HG03039 (cell line): ENCODE data around the gene TEKT2.

Experiments used
- ATAC-seq: cut with Tn5 transposase; IDR thresholded peaks from one replicate; pipeline ENCODE4 v1.9.1; 2021; ENCODE audit warnings: mild to moderate bottlenecking, moderate library complexity; ENCODE audit not compliant: unreplicated experiment

The TEKT2 gene, protein sequence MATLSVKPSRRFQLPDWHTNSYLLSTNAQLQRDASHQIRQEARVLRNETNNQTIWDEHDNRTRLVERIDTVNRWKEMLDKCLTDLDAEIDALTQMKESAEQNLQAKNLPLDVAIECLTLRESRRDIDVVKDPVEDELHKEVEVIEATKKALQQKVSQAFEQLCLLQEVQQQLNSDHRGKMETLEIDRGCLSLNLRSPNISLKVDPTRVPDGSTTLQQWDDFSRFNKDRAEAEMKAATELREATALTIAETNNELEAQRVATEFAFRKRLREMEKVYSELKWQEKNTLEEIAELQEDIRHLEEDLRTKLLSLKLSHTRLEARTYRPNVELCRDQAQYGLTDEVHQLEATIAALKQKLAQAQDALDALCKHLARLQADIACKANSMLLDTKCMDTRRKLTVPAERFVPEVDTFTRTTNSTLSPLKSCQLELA

DNA sequence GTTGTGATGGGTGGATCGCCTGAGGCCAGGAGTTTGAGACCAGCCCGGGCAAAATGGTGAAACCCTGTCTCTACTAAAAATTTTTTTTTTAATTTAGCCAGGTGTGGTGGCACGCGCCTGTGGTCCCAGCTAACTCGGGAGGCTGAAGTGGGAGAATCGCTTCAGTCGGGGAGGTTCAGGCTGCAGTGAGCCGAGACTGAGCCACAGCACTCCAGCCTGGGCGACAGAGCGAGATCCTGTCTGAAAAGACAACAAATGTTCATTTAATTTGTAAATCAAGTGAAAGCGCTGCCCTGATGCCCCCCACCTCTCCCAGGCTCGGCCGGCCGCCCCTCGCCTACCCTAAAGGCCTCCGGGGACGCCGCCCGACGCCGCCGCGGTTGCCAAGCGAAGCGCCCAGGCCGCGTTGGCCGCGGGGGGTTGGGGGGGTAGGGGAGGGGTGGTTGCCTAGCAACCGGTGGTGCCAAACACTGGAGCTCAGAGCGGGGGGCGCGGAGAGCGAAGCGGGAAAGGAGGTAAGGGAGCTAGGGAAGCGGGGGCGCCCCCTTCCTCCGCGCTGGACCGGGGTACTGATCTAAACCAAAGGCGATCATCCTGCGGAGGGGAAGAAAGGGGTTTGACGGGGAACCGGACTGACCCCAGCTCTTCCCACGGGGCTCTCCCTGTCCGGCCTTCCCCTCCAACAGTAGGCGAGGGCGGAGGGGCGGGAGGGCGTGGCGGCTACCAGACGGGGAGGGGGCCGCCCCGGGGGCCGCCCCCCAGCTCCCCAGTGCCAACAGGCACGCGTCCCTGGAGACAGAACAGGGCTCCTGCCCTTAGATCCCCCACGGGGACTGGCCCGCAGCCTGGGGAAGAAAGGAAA is at the start of gene TEKT2:
Gene TEKT2, plus strand, starts transcription at position 460 of the 862 bp plus-strand sequence. CDS start 828 bp downstream, outside the sequence.
- ATAC-seq, result no peak

DNA sequence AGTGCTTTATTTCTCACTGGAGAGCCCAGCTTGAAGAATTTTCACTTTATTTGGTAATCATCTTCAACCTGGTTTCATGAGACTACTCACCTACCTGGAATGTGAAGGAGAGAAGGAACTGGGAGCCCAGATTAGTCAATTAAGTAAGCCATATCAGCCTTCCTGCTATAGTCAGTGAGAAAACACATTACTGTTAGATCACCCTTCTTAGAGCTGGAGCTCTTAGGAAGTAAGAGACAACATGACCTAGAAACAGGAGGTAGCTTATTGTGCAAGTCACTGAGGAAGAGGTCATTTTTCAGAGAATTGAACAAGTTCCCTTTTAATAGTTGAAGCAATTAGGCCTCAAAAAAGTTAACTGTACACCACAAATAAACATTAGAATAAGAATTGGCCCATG is 49.2 kb upstream of the TEKT2 start:
- no peak for ATAC-seq

DNA sequence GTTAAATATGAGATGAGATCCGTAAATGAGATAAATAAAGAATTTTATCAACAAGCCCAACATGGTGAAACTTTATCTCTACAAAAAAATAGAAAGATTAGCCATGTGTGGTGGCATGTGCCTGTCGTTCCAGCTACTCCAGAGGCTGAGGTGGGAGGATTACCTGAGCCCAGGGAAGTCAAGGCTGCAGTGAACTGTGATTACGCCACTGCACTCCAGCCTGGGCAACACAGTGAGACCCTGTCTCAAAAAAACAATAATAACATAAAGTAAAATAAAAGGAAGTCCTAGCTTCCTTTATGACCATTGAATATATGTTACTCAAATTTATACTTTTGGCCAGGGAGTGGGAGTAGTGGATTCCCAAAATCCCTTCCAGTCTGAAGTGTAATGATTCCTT is 48.7 kb upstream of the TEKT2 start:
- no peak for ATAC-seq

DNA sequence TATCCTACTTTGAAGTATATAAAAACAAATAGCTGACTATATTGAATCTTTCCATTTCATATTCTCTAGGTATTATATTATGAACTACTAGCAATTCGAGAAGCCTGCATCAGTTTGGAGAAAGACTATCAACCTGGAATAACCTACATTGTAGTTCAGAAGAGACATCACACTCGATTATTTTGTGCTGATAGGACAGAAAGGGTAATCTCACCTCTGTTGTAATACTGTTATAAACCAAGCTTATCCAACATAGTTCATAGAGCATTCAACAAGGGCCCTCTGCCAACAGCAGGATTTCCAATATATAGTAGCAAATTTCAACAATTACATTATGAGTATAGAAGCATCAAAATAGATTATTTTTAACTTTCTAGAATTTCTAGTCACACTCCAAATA is 43.7 kb upstream of the TEKT2 start:
- ATAC-seq, result no peak

DNA sequence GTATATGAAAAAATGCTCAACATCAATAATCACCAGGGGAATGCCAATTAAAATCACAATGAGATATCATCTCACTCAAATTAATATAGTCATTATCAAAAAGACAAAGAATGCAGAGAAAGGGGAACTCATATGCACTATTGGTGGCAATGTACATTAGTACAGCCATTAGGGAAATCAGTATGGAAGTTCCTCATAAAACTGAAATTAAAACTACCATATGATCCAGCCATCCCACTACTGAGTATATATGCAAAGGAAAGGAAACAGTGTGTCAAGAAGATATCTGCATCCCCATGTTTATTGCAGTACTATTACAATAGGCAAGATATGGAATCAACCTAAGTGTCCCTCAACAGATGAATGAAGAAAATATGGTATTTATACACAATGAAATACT is 32.1 kb upstream of the TEKT2 start:
- ATAC-seq, result no peak

DNA sequence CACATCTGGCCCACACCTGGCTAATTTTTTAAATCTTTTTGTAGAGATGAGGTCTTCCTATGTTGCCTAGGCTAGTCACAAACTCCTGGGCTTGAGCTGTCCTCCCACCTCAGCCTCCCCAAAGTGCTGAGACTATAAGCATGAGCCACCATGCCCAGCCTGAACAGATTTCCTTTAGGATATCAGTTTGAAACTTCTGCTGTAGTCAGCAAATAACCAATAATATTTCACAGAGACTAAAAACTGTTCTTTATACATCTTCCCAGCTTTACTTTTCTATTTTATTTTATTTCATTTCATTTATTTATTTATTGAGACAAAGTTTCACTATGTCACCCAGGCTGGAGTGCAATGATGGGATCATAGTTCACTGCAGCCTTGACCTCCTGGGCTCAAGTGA is 29.9 kb upstream of the TEKT2 start:
- ATAC-seq, result no peak

DNA sequence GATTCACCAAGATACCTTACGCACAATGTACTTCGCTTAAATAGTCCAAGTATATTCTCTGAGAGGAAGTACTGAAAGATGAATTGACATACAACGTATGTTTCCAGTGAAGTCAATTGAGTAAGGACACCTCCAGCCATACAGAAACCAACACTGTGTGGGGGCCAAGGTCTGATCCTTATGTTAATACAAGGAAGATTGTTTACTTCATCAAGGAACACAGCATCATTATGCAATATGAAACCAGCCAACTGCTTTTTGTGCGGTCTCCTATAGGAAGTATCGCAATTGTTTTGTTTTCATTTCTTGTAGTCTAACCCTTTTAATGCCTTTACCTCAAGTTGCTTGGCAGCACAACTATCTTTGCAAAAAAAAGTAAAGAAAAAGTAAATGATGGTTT is 28.2 kb upstream of the TEKT2 start:
- no peak for ATAC-seq

DNA sequence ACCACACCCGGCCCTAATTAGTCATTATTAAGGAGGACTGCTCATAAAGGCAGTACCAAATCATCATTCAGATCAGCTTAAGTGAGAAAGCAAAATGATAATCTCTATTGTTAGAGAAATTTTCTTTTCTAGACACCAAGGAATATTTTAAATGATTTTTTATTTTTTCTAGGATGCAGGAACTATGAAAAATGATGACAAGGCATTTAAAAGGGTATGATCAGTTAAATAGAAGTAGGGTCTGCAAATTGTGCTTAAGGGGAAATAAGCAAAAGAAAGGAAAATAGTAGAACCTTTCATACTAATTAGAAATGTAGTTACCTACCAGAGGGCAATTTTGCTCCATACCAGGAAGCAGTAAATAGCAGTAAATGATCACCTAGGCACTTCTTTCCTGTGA is 21.6 kb upstream of the TEKT2 start:
- no peak for ATAC-seq

DNA sequence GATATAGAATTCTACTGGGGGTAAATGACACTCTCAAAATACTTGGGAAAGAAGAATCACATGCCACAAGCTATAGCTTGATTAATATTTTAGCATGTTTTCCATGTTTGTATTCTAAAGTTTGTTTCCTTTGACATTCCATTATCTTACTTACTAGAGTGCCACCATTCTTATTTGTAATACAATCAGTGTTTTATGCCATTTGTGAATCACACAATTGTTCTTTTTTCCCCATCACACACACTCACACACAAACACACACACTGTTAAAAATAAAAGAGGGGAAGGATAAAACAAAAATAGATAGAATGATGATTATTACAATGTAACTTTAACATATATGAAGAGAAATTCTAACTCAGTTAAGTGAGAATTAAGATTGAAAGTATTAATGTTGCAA is 16.0 kb upstream of the TEKT2 start:
- no peak for ATAC-seq

DNA sequence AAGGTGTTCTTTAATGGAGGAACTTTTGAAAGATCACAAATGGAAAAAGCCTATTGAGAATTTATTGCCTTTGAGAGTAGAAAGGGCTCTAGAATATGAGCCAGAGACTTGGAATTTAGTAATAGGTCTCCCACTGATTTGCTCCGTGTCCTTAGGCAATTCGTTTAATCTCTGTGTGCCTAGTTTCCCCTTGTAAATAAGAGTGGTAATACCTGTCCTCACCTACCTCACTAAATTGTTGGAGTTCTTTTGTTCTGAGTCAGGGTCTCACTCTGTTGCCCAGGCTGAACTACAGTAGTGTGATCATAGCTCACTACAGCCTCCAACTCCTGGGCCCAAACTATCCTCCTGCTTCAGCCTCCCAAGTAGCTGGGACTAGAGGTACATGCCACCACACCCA is 15.0 kb upstream of the TEKT2 start:
- ATAC-seq, result no peak

DNA sequence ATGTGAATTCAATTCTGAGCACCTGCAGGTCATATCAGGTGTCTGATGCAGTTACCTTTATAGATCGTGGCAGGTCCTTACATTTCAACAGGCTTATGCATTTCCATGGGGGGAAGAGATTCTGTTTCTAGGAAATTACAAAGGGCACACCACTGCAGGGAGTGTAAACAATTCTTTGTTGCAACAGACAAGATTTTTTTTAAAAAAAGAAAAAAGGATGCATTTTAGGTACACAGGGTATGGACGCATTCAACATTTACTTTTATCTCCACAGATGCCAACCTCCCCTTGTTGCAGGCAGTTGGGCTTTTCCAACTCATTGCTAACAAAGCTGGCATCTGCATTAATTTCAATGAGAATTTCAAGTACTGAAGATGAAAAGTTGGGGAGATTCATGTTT is 13.5 kb upstream of the TEKT2 start:
- ATAC-seq, result no peak

DNA sequence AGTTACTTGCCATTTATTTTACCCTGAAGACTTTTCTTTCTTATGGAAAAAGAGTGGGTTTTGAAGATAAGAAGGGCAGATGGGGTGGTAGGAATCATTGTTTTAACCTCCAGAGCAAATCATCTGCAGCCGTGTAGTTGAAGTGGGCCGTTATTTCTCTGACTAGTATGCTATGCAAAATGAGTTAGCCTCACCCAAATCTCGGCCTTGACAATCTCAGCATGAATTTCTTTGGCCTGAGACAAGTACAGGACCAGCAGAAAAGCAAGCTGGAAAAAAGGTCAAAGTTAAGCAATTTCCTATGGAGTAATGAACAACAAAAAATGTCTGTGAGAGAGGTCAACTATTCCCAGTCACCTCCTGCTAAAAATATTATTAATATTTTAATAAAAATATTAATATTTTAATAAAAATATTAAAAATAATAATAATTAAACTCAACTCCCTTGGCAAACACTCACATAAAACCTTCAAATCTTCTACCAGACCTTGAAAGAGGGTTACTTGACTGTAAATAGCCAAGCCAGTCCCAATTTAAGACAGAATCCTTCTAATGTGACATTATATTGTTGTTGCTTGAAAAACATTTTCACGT is 6.8 kb upstream of the TEKT2 start:
- no peak for ATAC-seq

DNA sequence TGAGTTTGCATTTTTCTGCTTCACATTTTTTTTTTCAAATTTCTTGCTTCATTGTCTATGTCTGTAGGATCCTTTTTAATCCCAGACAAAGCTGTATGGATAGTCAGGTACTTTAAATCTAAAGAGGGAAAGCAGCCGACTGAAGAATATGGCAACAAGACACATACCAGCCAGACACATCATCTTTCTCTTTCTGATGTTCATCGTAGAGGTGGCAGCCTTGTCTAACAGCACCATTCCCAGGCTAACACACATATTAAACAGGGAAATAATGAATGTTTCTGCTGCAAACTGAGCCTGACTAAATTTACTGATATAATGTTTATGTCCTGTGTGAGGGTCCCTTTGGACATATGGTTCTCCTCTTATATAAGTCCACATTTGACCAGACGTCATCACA is 3.7 kb upstream of the TEKT2 start:
- no peak for ATAC-seq

DNA sequence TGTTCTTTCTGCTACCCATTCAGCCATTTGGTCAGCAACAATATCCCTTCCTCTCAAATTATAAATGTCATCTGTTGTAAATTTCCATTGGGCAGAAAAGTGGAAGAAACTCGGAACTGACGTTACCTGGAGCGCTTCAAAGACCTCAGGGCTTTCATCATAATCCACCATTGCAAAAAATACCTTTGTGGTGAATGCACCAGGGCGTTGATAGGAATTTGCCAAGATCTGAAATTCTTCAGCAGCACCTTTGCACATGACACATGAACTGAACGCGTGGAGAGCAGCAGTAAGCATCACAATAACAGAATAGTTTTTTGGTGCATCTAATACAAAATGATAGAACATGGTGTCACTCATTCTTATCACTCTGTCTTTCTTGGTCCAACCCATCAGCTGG is 3.1 kb upstream of the TEKT2 start:
- no peak for ATAC-seq

DNA sequence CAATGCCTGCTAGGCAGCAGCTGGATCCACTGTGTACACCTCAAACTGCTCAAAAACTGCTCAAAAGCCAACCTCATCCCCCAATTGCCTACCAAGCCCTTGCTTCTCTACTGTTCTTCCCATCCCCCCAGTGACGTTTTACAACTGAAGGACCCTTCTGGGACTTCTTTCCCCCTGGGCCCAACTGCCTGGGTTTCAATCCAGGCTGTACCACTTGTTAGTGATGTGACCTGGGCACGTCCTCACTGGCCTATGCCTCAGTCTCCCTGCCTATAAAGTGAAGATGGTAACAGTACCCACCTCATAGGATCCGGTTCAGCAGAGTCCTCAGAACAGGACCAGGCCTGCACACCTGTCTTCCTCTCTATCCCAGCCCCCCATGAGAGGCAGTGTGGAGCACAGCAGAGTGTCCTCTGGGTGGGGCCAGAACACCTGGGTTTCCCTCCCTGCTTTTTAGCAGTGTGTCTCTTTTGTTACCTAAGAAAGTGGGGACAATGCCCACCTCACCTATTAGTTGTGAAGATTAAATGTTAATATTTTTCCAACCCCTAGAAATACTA is 1.9 kb upstream of the TEKT2 start:
- ATAC-seq, result no peak

DNA sequence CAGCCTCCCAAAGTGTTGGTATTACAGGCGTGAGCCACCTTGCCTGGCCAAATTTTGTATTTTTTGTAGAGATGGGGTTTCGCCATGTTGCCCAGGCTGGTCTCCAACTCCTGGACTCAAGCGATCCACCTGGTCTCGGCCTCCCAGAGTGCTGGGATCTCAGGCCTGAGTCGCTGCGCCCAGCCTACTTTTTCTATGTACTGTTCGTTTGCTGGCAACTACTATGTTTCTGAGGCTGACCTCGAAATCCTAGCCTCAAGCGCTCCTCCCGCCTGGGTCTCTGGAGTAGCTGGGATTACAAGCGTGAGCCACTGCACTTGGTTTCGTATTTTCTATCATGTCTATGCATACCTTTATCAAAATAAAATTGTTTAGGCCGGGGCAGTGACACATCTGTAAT is 675 bp upstream of the TEKT2 start:
- no peak for ATAC-seq

DNA sequence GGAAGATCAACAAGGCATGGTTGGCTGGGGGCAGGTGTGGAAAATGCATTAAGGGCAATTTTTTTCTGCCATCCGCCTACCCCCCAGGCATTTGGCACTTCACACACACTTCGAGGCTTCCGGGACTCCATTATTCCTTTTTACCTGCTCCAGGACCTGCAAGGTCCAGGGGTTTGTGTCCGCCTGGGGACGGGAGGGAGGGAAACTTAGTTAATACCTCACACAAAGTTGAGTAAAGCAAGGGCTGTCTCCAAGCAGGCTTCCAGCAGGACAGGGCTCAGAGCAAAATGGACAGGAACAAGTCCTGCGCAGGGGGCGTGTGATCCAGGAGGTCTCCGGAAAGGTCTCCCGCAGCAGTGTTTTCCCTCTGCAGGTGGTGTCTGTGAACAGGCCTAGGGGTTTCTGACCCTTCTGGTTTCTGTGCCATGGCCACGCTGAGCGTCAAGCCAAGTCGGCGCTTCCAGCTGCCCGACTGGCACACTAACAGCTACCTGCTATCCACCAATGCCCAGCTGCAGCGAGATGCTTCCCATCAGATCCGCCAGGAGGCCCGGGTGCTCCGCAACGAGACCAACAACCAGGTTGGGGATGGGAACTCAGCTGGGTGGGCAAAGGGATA is 712 bp downstream of the TEKT2 start:
- no peak for ATAC-seq

DNA sequence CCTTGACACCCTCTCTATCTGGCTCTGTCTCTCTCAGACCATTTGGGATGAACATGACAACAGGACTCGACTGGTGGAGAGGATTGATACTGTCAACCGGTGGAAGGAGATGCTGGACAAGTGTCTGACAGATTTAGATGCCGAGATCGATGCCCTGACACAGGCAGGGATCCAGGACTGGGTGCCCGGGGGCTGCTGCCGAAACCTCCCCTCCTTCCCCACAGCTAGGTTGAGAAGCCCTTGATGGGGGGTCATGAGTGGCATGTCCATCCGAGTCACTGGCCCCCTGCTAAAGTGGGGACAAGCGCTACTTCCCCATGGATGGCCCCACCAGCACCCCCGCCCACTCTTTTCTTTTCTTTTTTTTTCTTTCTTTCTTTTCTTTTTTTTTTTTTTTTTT is 1.2 kb downstream of the TEKT2 start:
- ATAC-seq, result no peak

DNA sequence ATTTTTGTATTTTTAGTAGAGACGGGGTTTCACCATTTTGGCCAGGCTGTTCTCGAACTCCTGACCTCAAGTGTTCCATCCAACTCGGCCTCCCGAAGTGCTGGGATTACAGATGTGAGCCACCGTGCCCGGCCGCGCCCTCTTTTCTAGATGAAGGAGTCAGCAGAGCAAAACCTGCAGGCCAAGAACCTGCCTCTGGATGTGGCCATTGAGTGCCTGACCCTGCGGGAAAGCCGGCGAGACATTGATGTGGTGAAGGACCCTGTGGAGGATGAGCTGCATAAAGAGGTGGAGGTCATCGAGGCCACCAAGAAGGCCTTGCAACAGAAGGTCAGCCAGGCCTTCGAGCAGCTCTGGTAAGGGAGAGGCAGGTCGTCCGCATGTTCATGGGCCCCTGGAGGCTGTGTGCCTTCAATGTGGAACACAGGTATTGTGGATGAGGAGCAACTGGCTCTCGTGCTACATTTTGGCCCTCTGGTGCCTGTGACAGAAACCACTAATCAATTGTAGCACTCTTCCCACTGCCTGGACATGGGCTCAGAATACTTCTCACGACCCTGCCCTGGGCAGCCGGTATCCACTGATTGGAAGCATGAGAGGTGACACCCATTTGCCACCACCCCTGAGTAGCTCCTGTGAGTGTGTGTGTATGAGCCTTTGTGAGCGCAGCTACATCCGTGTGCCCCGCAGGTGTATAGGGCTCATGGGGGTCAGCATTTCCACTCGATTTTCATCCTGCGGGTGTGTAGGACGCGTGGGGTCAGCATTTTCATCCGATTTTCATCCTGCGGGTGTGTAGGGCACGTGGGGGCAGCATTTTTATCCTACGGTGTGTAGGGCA is 2.0 kb downstream of the TEKT2 start:
- ATAC-seq, result no peak
